ENCODE measurements around the gene WDR1.

The WDR1 gene

DNA sequence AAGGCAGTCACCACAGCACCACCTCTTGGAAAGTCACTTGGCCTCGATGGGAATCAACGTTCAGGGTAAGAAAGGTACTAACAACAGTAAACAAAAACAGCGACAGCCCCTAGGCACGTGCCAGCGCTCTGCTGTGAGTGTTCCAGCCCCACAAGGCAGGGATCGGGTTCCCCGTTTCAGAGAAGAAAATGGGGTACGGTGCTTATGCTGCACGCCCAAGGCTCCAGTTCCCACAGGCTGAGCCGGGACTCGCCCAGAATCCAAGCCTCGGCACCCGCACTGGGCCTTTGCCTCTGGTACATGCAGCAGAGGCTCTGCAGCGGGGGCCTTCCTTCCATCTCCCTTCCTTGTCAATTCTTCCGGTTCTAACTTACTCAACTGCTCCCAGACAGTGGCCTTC, 37.3 kb downstream of the WDR1 start:
- H3K27ac Mint-ChIP-seq = no peak overlapping the region
- no peaks in the 10 kb centered on the region for H3K9me3 Mint-ChIP-seq
- H3K4me3 Mint-ChIP-seq = no peak overlapping the region
- peaks cover 6% of the 10 kb centered on the region for H3K36me3 Mint-ChIP-seq
- no peaks in the 10 kb centered on the region for H3K27me3 Mint-ChIP-seq
- no peaks in the 10 kb centered on the region for H3K4me1 Mint-ChIP-seq

DNA sequence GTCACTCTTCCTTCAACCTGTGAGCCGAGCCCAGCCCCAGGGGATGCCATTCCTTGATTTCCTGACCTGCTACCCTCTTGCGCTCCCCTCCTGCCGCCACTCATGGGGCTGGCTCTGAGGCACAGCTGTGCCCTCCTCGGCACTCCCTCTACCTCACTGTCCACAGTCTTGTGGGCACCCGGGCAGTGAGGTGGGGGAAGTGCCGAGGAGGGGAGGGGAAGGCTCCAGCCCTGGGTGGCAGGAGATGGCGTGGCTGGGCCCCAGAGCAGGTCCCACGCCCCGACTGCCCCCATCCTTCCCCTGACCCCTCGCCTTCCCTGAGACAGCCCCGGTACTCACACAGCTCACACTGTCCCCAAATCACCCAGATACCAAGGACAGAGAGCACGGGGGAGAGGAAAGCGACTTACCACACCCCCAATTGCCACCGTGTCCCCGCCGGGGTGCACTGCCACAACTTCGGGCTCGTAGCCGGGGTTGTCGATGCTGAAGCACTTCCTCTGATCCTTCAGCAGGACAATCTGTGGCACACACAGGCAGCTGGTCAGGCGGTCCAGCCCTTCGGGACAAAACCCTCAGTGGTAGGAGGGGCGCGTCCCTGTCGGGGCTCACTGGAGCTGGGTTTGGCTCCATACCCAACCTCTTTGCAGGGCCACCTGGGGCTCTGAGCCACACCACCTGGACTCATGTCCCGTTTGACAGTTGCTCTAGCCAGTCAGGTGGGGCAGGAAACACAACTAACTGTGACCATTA, 37.9 kb downstream of the WDR1 start:
- no peaks in the 10 kb centered on the region for H3K27me3 Mint-ChIP-seq
- H3K36me3 Mint-ChIP-seq = peaks cover 6% of the 10 kb centered on the region
- no peaks in the 10 kb centered on the region for H3K4me1 Mint-ChIP-seq
- peak overlapping the region; percentile 52 for H3K27ac Mint-ChIP-seq
- H3K4me3 Mint-ChIP-seq = no peak overlapping the region
- H3K9me3 Mint-ChIP-seq = no peaks in the 10 kb centered on the region

DNA sequence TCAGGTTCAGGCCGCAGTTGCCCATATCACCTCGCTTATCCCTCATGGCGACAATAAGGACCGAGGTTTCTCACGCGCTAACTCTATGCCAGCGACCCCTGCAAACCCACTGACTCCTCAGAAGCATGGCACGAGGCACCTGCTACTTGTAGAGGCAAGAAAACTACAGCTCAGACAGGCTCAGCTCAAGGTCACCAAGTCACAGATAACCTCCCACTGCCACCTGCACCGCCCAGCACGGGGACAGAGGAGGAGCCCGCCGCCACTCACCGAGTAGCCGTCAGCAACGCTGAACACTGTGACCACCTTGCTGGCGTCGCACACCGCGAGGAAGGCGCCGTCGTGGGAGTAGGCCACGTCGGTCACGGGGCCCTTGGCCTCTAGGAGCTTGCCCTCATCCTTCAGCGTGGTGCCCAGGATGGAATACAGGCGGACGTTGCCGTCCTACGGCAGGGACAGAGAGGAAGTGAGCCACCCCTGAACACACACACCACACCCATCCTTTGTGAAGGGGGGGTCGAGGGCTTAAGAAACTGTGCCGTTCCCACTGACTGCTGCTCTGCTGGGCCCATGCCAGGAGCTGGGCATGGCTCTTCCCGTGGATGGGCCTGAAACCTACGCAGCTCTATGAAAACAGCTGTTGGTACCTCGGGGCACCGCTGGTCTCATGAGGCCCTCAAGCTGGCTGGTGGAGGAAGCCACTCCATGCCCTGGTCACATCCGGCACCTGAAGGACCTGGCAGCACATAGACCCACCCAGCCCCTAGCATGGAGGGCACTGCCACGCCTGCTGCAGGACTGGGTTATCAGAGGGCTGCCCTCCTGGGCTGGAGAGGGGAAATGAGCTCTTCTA, 38.9 kb downstream of the WDR1 start:
- Mint-ChIP-seq H3K4me1 (peaks cover 3% of the 10 kb centered on the region), H3K27me3 (no peaks in the 10 kb centered on the region), H3K4me3 (no peak overlapping the region), H3K27ac (no peak overlapping the region), H3K9me3 (no peaks in the 10 kb centered on the region), H3K36me3 (peaks cover 6% of the 10 kb centered on the region)

DNA sequence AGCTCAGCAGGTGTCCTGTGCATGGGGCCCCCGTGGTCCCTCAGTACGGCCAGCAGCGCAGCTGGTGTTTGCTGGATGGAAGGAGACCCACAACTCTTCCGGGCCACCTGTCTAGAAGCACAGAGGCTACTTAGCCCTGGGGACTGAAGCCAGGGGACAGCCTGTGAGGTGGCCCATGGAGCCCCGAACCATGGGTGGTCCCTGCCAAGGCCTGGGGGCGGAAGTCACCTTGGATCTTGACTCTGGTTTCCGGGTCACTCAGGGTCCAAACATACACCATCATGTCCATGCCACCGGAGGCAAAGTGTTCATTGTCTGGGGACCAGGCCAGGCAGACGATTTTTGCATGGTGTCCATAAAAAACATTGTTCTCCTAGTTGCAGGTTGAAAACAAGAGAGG, 39.5 kb downstream of the WDR1 start:
- H3K27me3 Mint-ChIP-seq = no peaks in the 10 kb centered on the region
- H3K27ac Mint-ChIP-seq = no peak overlapping the region
- H3K9me3 Mint-ChIP-seq = no peaks in the 10 kb centered on the region
- peaks cover 6% of the 10 kb centered on the region for H3K36me3 Mint-ChIP-seq
- H3K4me1 Mint-ChIP-seq = peaks cover 8% of the 10 kb centered on the region
- no peak overlapping the region for H3K4me3 Mint-ChIP-seq

DNA sequence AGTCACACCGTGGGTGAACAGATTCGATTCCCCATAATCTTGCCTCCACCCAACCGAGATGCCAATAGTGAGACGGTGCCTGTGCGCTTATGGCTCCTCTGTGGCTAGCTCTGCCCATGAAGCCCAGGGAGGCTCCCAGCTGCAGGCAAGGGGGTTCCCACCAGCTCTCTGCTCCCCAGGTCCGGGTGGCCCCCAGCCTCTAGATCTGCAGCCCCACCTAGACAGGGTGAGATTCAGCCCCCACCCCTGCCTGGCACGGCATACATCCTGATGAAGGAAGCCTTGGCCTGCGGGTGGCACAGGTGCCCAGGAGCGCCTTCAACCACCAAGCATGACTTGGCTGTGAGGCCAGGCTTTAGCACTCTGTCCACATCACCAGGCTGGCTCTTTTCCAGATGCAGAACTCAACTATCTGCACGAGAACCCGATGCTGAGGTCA, 40.6 kb downstream of the WDR1 start:
- no peak overlapping the region for H3K27ac Mint-ChIP-seq
- H3K36me3 Mint-ChIP-seq = peaks cover 6% of the 10 kb centered on the region

GRCh38 chr4:10075158-10075863, 41.3 kb downstream of the WDR1 start:
- Mint-ChIP-seq H3K27ac (no peak overlapping the region), H3K4me1 (peaks cover 8% of the 10 kb centered on the region), H3K9me3 (no peaks in the 10 kb centered on the region), H3K36me3 (peaks cover 6% of the 10 kb centered on the region), H3K4me3 (no peak overlapping the region), H3K27me3 (no peaks in the 10 kb centered on the region)

More for the DNA sequence above, 40.6 kb downstream of the WDR1 start:
- no peaks in the 10 kb centered on the region for H3K9me3 Mint-ChIP-seq
- H3K4me1 Mint-ChIP-seq = peaks cover 8% of the 10 kb centered on the region
- no peaks in the 10 kb centered on the region for H3K27me3 Mint-ChIP-seq
- no peak overlapping the region for H3K4me3 Mint-ChIP-seq

- Mint-ChIP-seq H3K27ac (no peak overlapping the region), H3K9me3 (no peaks in the 10 kb centered on the region), H3K36me3 (peaks cover 7% of the 10 kb centered on the region), H3K4me3 (no peak overlapping the region), H3K4me1 (peaks cover 8% of the 10 kb centered on the region), H3K27me3 (no peaks in the 10 kb centered on the region)
Measured at GRCh38 chr4:10074767-10075105, 41.9 kb downstream of the WDR1 start.

DNA sequence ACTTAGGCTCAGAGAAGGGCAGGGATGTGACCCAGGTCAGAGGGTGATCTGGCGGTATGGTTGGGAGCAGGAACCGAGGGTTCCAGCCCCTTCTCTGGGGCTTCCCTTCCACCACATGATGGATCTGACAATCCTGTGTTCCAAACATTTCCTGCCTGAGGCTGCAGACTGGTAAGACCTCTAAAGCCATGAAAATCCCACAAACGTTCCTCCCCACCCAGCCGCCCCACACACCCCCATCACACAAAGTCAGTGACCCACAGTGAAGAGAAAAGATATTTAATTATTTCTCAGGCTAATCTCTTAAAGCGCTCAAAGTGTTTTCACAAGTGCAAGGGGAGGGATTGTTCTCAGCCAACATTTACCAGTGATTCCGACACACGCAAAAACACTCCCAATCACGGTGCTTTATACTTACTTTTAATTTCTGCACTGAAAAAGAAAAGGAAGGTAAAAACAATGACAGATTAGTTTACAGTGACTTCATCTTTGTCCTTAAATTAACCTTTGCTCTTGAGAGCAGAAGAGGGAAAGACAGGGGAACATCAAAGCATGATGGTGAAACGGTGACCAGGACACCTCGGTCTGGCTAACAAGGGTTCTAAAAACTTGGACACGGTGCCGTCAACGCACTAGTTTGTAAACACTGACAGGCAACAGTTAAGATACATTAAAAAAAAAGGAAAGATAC, 42.4 kb downstream of the WDR1 start:
- peaks cover 6% of the 10 kb centered on the region for H3K36me3 Mint-ChIP-seq
- no peak overlapping the region for H3K4me3 Mint-ChIP-seq
- no peak overlapping the region for H3K27ac Mint-ChIP-seq
- peaks cover 8% of the 10 kb centered on the region for H3K4me1 Mint-ChIP-seq
- H3K9me3 Mint-ChIP-seq = no peaks in the 10 kb centered on the region
- no peaks in the 10 kb centered on the region for H3K27me3 Mint-ChIP-seq

GRCh38 chr4:10072420-10073017, 44.1 kb downstream of the WDR1 start:
- peaks cover 8% of the 10 kb centered on the region for H3K36me3 Mint-ChIP-seq
- H3K4me3 Mint-ChIP-seq = no peak overlapping the region
- no peaks in the 10 kb centered on the region for H3K27me3 Mint-ChIP-seq
- no peak overlapping the region for H3K27ac Mint-ChIP-seq
- H3K4me1 Mint-ChIP-seq = peaks cover 8% of the 10 kb centered on the region
- no peaks in the 10 kb centered on the region for H3K9me3 Mint-ChIP-seq

- H3K36me3 Mint-ChIP-seq = peaks cover 6% of the 10 kb centered on the region
- peaks cover 8% of the 10 kb centered on the region for H3K4me1 Mint-ChIP-seq
- H3K4me3 Mint-ChIP-seq = no peak overlapping the region
- no peaks in the 10 kb centered on the region for H3K9me3 Mint-ChIP-seq
- H3K27me3 Mint-ChIP-seq = no peaks in the 10 kb centered on the region
- no peak overlapping the region for H3K27ac Mint-ChIP-seq
Measured at GRCh38 chr4:10069075-10069642, 47.4 kb downstream of the WDR1 start.

DNA sequence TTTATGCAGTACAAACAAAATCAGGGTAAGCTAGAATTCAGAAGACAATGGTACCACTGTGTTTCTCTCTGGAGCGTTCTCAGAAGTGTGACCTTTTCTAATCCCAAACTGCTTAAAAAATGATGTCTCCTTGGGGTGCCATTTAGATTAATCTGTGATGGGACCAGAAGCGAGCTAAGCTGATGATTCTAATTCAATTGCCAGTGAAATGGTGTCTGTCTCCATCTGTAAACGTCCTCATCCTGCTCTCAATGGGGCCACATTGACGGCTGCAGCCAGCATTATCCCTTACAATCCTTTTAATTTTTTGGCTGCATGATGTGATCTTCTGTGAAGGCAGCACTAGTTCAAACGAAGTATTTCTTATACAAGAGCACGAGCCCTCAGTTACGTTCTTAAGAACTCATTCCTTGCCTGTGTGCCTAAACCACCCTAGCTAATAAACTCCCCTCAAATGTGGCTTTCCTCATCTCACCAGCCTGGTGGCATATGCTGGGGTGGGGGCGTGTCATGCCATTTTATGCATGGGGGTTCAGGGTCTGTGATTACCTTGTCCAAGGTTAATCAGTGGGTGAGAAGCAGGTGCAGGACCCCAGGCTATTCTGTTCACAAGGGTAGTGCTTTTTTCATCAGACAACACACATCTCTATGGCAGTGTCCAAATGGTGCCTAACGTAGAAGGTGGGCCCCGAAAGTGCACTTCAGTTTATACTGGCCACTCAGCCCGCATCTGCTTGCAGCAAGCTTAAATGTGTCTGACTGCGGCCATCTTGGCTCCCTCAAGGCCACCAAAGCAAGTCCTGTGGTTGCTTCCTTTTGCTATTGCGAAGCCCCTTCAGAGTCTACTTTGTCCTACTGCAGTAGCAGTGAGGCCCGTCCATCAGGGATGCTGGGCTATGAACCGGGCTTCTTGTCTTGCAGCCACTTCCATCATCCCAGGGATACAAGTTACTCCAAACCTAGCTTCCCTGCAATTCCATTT, 49.6 kb downstream of the WDR1 start:
- no peak overlapping the region for H3K4me3 Mint-ChIP-seq
- H3K4me1 Mint-ChIP-seq = no peaks in the 10 kb centered on the region
- no peak overlapping the region for H3K27ac Mint-ChIP-seq
- H3K27me3 Mint-ChIP-seq = no peaks in the 10 kb centered on the region
- peaks cover 6% of the 10 kb centered on the region for H3K36me3 Mint-ChIP-seq
- H3K9me3 Mint-ChIP-seq = no peaks in the 10 kb centered on the region

DNA sequence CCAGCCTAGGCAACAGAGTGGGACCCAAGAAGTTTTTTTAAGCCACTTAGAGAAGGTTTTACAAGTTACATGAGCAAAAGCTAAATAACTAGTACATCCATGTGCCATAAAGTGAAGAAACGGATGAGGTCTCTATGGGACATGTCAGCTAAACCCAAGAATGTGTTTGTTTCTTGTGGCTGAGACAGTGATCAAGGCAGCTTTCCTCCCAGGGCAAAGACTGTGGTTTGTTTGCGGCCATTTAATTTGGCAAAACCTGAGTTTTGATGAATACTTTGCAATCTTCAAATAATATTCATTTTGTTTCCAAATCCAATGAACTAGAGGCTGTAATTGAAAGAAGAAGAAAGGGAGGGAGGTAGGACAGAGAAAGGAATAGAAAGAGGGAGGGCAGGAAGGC, 50.4 kb downstream of the WDR1 start:
- no peaks in the 10 kb centered on the region for H3K9me3 Mint-ChIP-seq
- no peaks in the 10 kb centered on the region for H3K27me3 Mint-ChIP-seq
- H3K27ac Mint-ChIP-seq = no peak overlapping the region
- no peaks in the 10 kb centered on the region for H3K4me1 Mint-ChIP-seq
- no peak overlapping the region for H3K4me3 Mint-ChIP-seq
- H3K36me3 Mint-ChIP-seq = peaks cover 13% of the 10 kb centered on the region

DNA sequence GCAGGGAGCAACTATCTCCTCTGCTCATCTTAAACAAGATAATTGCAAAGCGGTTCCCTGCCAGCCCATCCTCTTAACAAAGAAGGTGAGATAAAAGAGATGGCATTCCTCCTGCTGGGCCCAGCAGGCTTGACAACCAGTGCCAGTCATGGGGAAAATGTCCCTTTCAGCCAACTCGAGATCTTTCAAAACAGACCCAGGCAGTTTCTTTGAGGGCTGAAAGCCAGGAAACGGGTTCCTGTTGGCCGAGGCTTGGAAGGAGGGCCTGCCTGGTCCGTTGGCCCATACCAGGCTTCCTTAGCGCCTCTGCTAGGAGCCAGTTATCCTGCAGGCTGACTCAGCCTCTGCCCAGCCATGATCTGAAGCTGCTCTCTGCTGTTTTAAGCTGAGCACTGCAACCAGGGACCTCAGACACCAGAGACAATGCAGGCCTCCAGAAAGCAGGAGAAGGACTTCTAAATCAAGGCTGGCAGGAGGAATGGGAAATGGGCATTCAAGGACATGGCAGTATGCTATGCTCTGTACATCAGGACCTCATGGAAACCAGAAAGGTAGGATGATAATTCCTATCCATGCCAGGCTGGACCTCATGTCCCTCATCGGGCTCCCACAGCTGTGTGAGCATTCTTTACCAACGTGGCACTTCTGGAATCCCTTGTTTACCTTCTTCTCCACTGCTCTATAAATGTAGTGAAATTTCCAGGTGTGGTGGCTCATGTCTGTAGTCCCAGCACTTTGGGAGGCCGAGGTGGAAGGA, 52.9 kb downstream of the WDR1 start:
- H3K27ac Mint-ChIP-seq = no peak overlapping the region

More for the DNA sequence above, 52.9 kb downstream of the WDR1 start:
- Mint-ChIP-seq H3K9me3 (no peaks in the 10 kb centered on the region), H3K4me1 (no peaks in the 10 kb centered on the region), H3K27me3 (no peaks in the 10 kb centered on the region), H3K36me3 (peaks cover 21% of the 10 kb centered on the region), H3K4me3 (no peak overlapping the region)

All from activated naive CD4-positive, alpha-beta T cell treated with anti-CD3 and anti-CD28 coated beads, Interleukin-2, amount 50 U/mL, for 24 hours (primary cell).